HG03060 (cell line): ENCODE measurements around the gene COPG2.
A peak's percentile ranks its signal among the peaks of the same experiment; 100 is the strongest.
"Not testable (repeated sequence)": the region's sequence is repeated elsewhere in the genome, so short reads cannot be mapped to it uniquely, and the experiment has no call there.

Experiments used
- ATAC-seq: cut with Tn5 transposase; IDR thresholded peaks from one replicate; pipeline ENCODE4 v1.9.1; 2021; ENCODE audit warnings: low read depth, moderate number of reproducible peaks; ENCODE audit not compliant: unreplicated experiment

COPG2 gene

DNA sequence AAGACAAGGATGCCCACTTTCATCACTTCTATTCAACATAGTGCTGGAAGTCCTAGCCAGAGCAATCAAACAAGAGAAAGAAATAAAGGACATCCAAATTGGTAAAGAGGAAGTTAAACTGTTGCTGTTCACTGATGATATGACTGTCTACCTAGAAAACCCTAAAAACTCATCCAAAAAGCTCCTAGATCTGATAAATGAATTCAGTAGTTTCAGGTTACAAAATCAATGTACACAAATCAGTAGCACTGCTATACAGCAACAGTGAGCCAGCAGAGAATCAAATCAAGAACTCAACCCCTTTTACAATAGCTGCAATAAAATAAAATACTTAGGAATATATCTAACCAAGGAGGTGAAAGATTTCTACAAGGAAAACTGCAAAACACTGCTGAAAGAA is 98.4 kb downstream of the COPG2 start:
- ATAC-seq, result not testable (repeated sequence)

DNA sequence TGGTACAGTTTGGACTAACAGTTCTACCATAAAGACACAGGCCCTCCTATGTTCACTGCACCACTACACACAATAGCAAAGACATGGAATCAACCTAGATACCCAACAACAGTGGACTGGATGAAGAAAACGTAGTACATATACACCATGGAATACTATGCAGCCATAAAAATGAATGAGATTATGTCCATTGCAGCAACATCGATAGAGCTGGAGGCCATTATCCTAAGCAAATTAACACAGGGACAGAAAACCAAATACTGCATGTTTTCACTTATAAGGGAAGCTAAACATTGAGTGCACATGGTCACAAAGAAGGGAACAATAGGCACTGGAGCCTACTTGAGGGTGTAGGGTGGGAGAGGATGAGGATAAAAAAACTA is 101.7 kb downstream of the COPG2 start:
- ATAC-seq, result no peak

DNA sequence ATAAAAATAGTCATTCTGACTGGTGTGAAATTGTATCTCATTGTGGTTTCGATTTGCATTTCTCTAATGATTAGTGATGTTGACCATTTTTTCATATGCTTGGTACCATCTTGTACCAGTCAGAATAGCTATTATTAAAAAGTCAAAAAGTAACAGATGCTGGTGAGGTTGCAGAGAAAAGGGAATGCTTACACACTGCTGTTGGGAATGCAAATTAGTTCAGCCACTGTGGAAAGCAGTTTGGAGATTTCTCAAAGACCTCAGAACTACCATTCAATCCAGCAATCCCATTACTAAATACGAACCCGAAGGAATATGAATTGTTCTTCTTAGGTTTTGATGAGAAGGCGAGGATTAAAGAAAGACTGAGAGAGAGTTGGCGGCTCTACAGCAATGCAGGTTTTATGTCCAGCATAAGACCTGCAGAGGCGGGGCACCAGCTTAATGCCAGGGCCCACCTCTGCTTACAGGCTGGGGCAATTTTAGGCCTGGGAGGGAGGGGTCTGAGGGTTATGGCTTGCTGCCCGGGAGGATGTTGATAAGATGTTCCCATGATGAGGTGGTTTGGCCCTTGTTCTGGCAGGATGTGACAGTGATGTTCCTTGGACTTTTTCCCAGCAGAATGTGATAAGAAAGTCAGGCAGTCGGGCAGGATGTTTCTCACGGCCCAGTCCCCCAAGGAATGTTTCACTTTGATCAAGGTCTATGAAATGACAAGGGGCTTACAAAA is 102.2 kb downstream of the COPG2 start:
- ATAC-seq, result no peak

DNA sequence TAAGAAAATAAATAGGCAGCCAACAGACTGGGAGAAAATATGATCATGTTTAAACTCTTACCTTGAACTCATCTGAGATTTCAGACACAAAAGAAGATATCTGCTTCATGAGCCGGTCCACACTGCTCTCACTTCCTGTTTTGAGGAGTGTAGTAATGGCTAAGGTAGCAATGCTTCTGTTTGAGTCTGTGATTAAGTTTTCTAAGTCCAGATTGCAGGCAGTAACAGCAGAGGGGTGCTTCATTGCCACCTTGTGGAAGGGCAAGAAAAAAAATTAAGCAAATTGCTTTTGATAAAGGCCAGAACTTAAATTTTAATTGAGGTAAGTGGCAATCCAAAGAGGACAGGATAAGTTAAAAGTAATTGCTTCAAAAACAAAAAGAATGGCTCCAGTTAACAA is 107.6 kb downstream of the COPG2 start:
- ATAC-seq, result peak; percentile 89

DNA sequence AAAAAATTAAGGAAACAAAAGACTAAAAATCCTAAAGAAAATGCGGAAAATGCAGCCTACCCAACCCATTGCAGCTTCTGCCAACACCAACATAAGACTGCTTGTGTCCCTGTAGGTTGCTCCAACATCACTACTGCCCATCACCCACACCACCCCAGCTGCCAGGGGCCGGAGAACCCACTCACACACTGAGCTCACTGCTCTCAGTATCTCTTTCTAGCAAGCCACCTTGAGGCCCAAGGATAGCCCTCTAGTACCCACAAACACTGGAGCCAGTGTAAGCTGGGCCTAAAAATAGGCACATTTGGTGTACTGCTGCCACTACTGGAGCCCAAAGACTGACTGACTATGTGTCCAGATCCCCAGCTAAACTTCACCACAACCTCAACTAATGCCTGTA is 109.4 kb downstream of the COPG2 start:
- no peak for ATAC-seq

DNA sequence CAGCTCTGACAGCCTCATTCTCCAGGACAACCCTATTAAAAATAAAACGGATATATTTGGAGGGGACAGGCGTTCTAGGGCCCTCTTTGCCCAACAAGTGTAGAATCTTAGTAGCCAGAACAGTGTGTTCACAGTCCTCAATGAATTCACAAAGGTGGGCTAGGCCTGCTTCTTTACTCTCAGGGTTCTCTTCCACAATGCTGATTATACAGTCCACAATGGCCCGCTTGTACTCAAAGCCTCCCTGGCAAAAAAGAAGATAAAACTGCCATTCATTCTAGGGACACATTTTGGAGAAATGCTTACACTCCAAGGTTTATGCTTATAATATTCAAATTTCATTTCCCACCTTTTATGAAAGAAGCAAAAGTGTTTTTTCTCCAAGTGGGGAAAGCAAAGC is 114.1 kb downstream of the COPG2 start:
- ATAC-seq, result no peak

DNA sequence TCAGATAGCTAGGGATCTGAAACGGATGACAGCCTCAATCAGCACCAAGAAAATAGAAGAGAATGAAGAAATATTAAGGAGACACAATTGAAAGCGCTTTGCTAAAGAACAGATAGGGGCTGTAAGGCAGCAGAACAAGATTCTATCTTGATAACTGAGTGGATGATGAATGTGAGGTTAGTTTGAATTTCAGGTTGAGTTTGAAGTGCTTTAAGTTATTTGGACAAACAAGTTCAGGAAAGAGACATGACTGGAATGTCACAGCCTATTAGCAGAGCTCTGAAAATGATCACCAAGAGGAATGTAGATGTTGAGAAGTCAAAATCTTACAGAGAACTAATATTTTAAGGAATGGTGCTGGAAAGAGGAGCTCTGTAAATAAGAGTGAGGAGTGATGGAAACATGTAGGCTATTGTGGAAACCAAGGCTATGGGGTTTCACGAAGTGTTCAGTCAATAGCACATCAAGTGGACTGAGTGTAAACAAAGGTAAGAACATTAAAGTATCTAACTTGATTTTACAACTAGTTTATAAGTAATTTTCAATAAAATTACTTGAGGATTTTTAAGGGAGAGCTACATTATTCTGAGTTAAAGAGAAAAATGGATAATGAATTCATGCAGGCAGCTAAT is 115.0 kb downstream of the COPG2 start:
- no peak for ATAC-seq

DNA sequence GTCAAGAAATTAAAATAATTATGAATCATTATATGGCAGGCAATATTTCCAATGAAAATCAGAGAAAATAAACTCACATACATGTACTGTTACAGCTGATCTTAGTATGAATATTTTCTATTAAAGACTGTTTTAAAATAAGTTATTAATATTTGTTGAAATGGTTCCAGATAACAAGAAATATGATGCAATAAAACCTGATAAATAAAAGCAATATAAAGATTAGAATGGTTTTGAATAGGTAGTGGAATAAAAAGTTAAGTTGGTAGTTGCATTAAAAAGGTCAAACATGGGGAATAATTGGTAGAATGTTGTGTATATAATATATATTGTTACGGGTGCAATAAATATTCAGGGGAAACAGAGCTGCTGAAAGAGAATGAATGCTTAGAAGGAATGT is 124.2 kb downstream of the COPG2 start:
- ATAC-seq, result no peak

DNA sequence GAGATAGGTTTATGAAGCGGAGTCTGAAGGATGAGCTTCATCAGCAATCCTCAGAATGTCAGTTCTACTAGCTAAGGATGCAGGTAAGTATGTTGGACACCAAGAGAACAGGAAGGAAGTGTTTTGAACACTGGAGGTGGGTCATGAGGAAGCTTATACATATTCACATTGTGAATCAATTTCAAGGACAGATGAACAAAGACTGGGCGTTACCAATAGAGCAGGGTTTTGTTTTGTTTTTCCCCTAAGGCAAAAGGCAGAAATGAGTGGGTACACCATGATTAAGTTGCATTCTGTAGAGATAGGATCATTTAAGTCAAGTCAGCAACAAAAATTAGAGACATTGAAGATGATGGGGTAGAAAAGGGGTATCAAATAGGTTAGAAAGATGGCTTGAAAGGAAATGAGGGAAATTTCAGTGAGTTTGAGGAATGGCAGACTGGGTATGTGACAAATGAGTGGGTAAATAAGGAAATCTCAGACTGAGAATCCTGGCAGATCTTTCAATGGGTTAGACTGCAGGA is 125.0 kb downstream of the COPG2 start:
- no peak for ATAC-seq

DNA sequence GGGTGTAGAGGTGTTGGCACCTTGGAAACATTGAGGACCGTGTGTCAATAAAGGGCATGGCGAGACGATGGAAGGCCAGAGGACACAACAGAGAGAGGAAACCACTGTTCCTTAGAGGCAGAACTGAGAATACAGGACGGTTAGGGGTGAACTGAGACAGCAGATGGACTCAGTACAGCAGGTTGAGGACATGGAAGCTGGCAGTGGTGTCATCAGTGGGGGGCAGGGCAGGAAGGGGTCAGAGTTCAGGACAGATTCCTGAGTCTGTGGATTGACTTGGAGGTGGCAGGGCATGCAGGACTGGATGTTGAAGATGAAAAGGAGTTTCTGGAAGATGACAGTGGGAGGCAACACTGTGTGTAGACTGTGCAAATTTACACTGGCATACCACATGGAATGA is 126.3 kb downstream of the COPG2 start:
- not testable (repeated sequence) for ATAC-seq

DNA sequence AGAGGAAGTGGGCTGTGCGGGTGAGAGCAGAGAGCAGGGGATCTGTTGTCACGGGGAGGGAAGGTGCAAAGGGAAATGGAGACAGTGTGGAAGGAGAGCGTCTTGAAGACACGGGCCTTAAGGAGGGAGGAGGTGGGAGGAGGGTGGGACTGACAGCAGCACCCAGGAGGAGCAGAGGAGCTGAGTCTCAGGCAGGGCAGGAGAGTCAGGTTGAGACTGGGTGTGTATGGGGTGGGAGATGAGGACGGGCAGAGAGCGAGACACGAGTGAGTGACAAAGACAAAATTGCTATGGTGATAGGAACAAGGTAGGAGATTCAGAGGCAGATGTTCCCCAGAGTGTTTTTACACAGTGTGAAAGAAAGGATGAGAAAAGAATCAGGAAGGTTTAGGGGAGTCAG is 127.3 kb downstream of the COPG2 start:
- not testable (repeated sequence) for ATAC-seq

DNA sequence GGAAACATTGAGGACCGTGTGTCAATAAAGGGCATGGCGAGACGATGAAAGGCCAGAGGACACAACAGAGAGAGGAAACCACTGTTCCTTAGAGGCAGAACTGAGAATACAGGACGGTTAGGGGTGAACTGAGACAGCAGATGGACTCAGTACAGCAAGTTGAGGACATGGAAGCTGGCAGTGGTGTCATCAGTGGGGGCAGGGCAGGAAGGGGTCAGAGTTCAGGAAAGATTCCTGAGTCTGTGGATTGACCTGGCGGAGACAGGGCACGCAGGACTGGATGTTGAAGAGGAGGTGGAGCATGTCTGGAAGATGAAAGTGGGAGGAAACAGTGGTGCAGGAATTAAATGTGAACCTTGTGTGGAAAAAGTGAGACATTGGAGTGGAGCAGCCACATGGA is 130.7 kb downstream of the COPG2 start:
- not testable (repeated sequence) for ATAC-seq

DNA sequence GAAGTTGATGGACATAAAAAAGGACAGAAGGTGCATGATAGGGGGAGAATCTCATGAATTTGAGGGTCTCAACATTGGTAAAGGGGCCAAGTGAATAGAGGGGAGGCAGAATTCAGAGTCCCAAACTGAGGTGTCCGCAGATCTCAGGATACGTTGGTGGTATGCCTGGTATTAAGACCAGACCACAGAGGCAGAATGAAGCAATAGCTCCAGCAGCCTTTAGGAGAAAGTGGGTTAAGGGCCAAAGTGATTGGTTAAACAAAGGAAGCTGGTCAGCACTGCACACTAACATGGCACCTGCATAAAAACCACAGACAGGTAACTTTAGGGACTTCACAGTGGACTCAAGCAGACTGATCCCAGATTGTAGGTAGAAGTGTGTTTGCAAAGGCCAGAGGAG is 139.1 kb downstream of the COPG2 start:
- ATAC-seq, result no peak

DNA sequence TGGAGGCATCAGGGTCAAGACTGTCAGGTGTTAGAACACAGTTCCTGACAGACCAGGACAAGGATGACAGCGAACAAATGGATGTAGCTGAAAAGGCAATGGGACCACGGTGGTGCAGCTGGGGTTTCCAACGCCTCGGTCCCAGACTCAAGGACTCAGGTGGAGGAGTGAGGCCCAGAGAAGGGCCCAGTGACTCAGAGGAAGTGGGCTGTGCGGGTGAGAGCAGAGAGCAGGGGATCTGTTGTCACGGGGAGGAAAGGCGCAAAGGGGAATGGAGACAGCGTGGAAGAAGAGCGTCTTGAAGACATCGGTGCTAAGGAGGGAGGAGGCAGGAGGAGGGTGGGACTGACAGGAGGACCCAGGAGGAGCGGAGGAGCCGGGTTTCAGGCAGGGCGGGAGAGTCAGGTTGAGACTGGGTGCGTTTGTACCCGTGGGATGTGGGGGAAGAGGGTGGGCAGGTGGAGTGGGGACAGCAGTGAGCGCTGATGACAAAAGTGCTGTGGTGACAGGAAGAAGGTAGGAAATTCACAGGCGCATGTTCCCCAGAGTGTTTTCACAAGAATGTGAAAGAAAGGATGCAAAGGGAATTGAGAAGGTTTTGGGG is 140.7 kb downstream of the COPG2 start:
- not testable (repeated sequence) for ATAC-seq

DNA sequence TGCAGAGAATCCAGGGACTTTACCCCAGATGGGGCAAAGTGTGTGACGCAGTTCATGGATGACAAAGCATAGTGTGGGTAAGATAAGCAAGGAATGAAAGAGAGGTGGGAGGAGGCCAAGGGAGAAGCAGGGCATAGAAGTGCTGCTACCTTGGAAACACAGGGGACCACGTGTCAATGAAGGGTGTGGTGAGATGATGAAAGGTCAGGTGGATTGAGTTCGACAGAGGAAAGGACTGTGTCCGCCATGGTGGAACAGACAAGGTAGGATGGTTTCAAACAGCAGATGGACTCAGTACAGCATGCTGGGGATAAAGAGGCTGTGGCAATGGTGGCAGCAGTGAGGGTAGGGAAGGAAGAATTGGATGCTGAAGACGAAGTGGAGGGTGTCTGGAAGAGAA is 143.9 kb downstream of the COPG2 start:
- ATAC-seq, result no peak

DNA sequence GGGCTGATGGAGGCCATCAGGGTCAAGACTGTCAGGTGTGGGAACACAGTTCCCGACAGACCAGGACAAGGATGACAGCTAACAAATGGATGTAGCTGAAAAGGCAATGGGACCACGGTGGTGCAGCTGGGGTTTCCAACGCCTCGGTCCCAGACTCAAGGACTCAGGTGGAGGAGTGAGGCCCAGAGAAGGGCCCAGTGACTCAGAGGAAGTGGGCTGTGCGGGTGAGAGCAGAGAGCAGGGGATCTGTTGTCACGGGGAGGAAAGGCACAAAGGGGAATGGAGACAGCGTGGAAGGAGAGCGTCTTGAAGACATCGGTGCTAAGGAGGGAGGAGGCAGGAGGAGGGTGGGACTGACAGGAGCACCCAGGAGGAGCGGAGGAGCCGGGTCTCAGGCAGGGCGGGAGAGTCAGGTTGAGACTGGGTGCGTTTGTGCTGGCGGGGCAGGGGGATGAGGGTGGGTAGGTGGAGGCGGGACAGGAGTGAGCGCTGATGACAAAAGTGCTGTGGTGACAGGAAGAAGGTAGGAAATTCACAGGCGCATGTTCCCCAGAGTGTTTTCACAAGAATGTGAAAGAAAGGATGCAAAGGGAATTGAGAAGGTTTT is 144.9 kb downstream of the COPG2 start:
- not testable (repeated sequence) for ATAC-seq

DNA sequence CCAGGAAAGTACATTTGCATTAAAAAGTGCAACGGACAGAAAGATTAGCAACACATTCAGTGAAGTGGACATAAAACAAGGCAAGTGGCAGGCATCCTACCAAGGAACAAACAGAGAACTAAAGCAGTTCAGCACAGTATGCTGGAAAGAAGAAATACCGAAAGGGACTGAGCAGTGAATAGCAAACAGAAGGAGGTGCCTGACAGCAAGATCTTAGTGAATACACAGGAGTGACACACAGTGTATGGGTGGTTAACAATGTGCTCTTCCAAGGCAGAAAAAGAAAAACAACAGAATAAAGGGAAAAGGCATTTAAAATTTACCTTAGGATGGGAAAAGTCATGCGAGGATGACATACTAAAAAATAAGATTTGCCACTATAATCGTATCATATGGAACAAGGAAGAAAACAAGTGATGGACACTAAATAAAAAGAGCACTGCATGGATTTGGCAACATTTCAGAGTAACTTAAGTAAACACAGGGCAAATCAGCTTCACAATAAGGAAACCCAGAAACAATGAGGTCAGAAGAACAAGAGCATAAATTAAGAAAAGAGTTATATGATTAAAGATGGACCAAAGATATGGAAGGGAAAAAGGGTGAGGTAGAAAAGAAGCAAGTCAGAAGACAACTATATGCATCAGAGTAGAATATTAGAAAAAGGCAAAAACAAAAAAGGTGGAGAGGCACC is 147.1 kb downstream of the COPG2 start:
- no peak for ATAC-seq

DNA sequence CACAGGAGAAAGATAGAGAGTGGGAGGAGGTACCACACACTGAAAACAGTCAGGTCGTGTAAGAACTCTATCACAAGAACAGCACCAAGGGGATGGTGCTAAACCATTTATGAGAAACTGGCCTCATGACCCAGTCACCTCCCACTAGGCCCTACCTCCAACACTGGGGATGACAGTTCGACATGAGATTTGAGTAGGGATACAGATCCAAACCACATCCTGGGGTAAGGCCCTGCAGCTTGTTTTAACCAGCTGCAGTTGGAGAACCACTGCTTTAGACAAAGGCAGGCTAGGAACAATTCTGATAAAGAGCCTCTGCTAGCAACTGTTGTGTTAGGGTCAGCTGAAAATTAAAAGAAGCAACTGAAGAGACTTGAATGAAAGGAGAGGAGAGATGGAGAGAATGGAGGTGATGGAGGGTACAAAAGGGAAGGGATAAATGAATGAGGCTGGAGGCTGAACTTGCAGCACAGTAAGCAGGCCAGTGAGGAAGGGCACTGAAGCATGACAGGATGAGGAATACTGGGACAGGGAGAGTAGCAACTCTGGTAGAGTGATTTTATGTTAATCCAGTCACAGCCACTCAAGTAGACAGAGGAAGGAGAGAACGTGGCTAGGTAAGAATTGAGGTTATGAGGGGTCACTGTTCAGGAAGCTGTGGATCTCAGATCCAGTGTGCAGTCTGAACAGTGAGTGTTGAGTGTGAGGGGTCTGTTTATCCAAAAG is 153.1 kb downstream of the COPG2 start:
- no peak for ATAC-seq

DNA sequence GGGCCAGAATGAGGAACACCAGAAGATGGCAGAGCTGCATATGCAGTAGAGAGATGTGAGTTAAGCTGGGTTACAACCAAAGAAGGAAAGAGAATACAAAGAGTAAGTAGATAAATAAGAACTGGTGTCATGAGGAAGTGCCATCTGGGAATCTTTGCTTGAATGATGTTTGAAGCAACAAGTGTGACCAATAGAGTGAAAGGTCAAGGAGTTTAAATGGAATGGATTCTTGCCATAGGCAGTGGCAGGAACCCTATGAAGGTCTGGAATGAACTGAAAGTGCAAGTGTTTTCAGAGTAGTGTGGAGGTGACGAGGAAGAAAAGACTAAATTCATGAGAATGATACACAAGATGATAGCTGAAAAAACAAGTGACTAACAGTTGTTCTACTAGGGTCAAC is 155.1 kb downstream of the COPG2 start:
- ATAC-seq, result no peak

DNA sequence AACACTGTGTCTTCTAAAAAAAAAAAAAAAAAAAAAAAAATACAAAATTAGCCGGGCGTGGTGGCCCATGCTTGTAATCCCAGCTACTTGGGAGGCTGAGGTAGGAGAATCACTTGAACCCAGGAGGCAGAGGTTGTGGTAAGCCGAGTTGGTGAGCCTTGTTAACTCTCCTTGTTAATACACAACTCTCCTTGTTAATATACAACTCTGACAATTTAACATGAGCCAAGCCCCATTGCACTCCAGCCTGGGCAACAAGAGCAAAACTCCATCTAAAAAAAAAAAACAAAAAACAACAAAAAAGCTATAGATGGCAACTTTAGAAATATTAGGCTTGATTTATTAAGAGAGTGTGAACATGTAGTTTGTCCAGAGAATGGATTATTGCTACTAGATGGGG is 156.5 kb downstream of the COPG2 start:
- ATAC-seq, result not testable (repeated sequence)
